HCT116 (cell line): Measurements from ENCODE around the gene TNFRSF1A. TPM values are rescaled to one million over a fixed set of nuclear protein-coding genes. Genes with fewer than 3 reads are reported as not detected.

Source experiments
- ATAC-seq: fragments of 200-7000 bp; cut with Tn5 transposase; 2 replicates; pipeline ENCODE4 v1.9.1; 2020; ENCODE audit warnings: mild to moderate bottlenecking, moderate library complexity
- BruUV-seq: library from RNA; stranded (reverse); fragments of 400-500 nt; replicated peaks from 2 replicates; lab custom pipeline; 2021; lab: Mats Ljungman, UMichigan
- CTCF ChIA-PET: fragments of 300-600 bp; sonication (Branson Sonifier 250); formaldehyde crosslinking; loops from one replicate; lab custom pipeline; 2021; ENCODE audit warnings: antibody characterized with exemption; lab: Charles Lee
- POLR2A ChIA-PET: fragments of 300-600, 350-600 bp; sonication (Branson Sonifier 250); formaldehyde crosslinking; loops from one replicate; lab custom pipeline; 2021; ENCODE audit warnings: antibody characterized with exemption; lab: Charles Lee
- RAD21 ChIA-PET, 2 experiments: fragments of 300-600 bp; sonication (Branson Sonifier 250); formaldehyde crosslinking; loops; one replicate each; lab custom pipeline; 2023; ENCODE audit warnings: low total read pairs in 2 of 2; ENCODE audit not compliant: uncharacterized antibody in 2 of 2, unreplicated experiment in 2 of 2, low non-redundant PET in 1 of 2; lab: Charles Lee
- DNase-seq: peaks from one replicate; pipeline ENCODE4 v3.0.0-alpha.2; 2010; ENCODE audit warnings: low read depth, low spot score
- H2AFZ ChIP-seq: fragments of 200-600 bp; shearing (Covaris generic), sonication (generic); 2 replicates; pipeline ENCODE4 v1.6.1; 2017; ENCODE audit warnings: low read depth, mixed run types, mixed read lengths, antibody characterized with exemption, low read length; ENCODE audit not compliant: poor library complexity, severe bottlenecking
- H3K27ac ChIP-seq: 2 replicates; pipeline ENCODE4 v1.5.1; 2012; ENCODE audit warnings: low read depth, low read length
- H3K27me3 ChIP-seq: fragments of 200-600 bp; sonication (generic); 2 replicates; pipeline ENCODE4 v1.6.1; 2016; ENCODE audit warnings: mixed run types, low read length, mixed read lengths; ENCODE audit not compliant: insufficient read depth
- H3K36me3 ChIP-seq, 2 experiments: fragments of 200-500 bp in 1 of 2; fragments of 200-600 bp in 1 of 2; sonication (Bioruptor generic) in 1 of 2; sonication (generic) in 1 of 2; 2 replicates each; pipeline versions ENCODE4 v1.5.1 to v1.6.1; 2014 to 2016; ENCODE audit warnings: low read length in 2 of 2, inconsistent platforms in 1 of 2, mixed read lengths in 1 of 2, mixed run types in 1 of 2; ENCODE audit not compliant: insufficient read depth in 2 of 2, control insufficient read depth in 1 of 2
- H3K4me1 ChIP-seq, 2 experiments: fragments of 200-600 bp in 1 of 2; sonication (generic) in 1 of 2; 2 replicates each; pipeline versions ENCODE4 v1.5.1 to v1.6.1; 2012 to 2017; ENCODE audit warnings: low read length in 2 of 2, inconsistent platforms in 1 of 2, mild to moderate bottlenecking in 1 of 2, mixed read lengths in 1 of 2, mixed run types in 1 of 2, moderate library complexity in 1 of 2; ENCODE audit not compliant: insufficient read depth in 2 of 2, control insufficient read depth in 1 of 2
- H3K4me2 ChIP-seq: fragments of 200-600 bp; sonication (generic); 2 replicates; pipeline ENCODE4 v1.6.1; 2017; ENCODE audit warnings: mixed run types, low read length, mixed read lengths
- H3K4me3 ChIP-seq, 2 experiments: fragments of 200-600 bp in 1 of 2; sonication (generic) in 1 of 2; replicated peaks in 1 of 2; 2 replicates each; pipeline ENCODE4 v1.5.1; 2011 to 2016; ENCODE audit warnings: low read length in 2 of 2, control low read depth in 1 of 2, low read depth in 1 of 2, mild to moderate bottlenecking in 1 of 2, mixed read lengths in 1 of 2, mixed run types in 1 of 2
- H3K79me2 ChIP-seq: fragments of 200-600 bp; sonication (generic); 2 replicates; pipeline ENCODE4 v1.6.1; 2017; ENCODE audit warnings: mild to moderate bottlenecking, mixed run types, low read length, moderate library complexity, mixed read lengths; ENCODE audit not compliant: insufficient read depth
- H3K9ac ChIP-seq: fragments of 200-600 bp; sonication (generic); 2 replicates; pipeline ENCODE4 v1.6.1; 2016; ENCODE audit warnings: low read length, mixed read lengths
- H3K9me2 ChIP-seq: fragments of 200-600 bp; sonication (generic), shearing (Covaris generic); 2 replicates; pipeline ENCODE4 v1.6.1; 2017; ENCODE audit warnings: mixed run types, mild to moderate bottlenecking, moderate library complexity; ENCODE audit not compliant: insufficient read depth
- H3K9me3 ChIP-seq, 2 experiments: fragments of 200-500 bp in 1 of 2; fragments of 200-600 bp in 1 of 2; sonication (Bioruptor generic) in 1 of 2; sonication (generic) in 1 of 2; 2 replicates each; pipeline ENCODE4 v1.6.1; 2014 to 2017; ENCODE audit warnings: low read length in 2 of 2, mixed read lengths in 2 of 2, inconsistent platforms in 1 of 2, low read depth in 1 of 2, mild to moderate bottlenecking in 1 of 2, mixed run types in 1 of 2, moderate library complexity in 1 of 2; ENCODE audit not compliant: control insufficient read depth in 1 of 2, insufficient read depth in 1 of 2
- H4K20me1 ChIP-seq: fragments of 200-600 bp; sonication (generic), shearing (Covaris generic); 2 replicates; pipeline ENCODE4 v1.6.1; 2017; ENCODE audit warnings: mixed run types, mild to moderate bottlenecking, moderate library complexity; ENCODE audit not compliant: insufficient read depth
- ATF3 ChIP-seq: IDR thresholded peaks from 2 replicates; pipeline ENCODE4 v1.6.1; 2012
- CBX3 ChIP-seq: IDR thresholded peaks from 2 replicates; pipeline ENCODE4 v1.6.1; 2012; ENCODE audit warnings: low read depth
- CEBPB ChIP-seq: IDR thresholded peaks from 2 replicates; pipeline ENCODE4 v1.6.1; 2012; ENCODE audit warnings: low read depth
- CTCF ChIP-seq, 3 experiments: fragments of 200-600 bp in 1 of 3; sonication (generic) in 1 of 3; IDR thresholded peaks in 2 of 3; conservative IDR thresholded peaks in 1 of 3; 2 replicates each; pipeline ENCODE4 v1.5.1; 2012 to 2017; ENCODE audit warnings: low read depth in 2 of 3, low read length in 2 of 3, antibody characterized with exemption in 1 of 3, borderline replicate concordance in 1 of 3, control low read depth in 1 of 3, mild to moderate bottlenecking in 1 of 3, mixed read lengths in 1 of 3, mixed run types in 1 of 3, moderate library complexity in 1 of 3; ENCODE audit not compliant: insufficient read depth in 1 of 3
- EGR1 ChIP-seq: IDR thresholded peaks from 2 replicates; pipeline ENCODE4 v1.6.1; 2012; ENCODE audit warnings: low read depth
- EZH2 ChIP-seq: fragments of 200-600 bp; sonication (generic); IDR thresholded peaks from 2 replicates; pipeline ENCODE4 v1.6.1; 2017; ENCODE audit warnings: antibody characterized with exemption, mixed run types
- POLR2A ChIP-seq: IDR thresholded peaks from 2 replicates; pipeline ENCODE4 v1.7.0; 2011; ENCODE audit warnings: borderline replicate concordance; ENCODE audit not compliant: insufficient read depth, insufficient read length; ENCODE audit errors: extremely low read depth
- POLR2AphosphoS5 ChIP-seq: IDR thresholded peaks from 2 replicates; pipeline ENCODE4 v1.6.1; 2011; ENCODE audit warnings: mild to moderate bottlenecking, low read depth, low read length, moderate library complexity
- RAD21 ChIP-seq: IDR thresholded peaks from 2 replicates; pipeline ENCODE4 v1.6.1; 2012; ENCODE audit warnings: low read depth, mild to moderate bottlenecking
- TCF7L2 ChIP-seq: IDR thresholded peaks from 2 replicates; pipeline ENCODE4 v1.7.0; 2011; ENCODE audit warnings: borderline replicate concordance, inconsistent platforms; ENCODE audit not compliant: insufficient read depth, insufficient read length; ENCODE audit errors: extremely low read depth
- YY1 ChIP-seq: IDR thresholded peaks from 2 replicates; pipeline ENCODE4 v1.6.1; 2011; ENCODE audit warnings: low read length, low read depth, moderate library complexity, mild to moderate bottlenecking; ENCODE audit not compliant: insufficient replicate concordance; ENCODE audit errors: extremely low read depth
- ZFX ChIP-seq: fragments of 450-650 bp; IDR thresholded peaks from 2 replicates; pipeline ENCODE4 v1.6.1; 2017
- intact Hi-C: fragments of 100-400 bp; cut with micrococcal nuclease; formaldehyde crosslinking; loops from 2 replicates; pipeline ENCODE4 v1.10.0; 2022
- total RNA-seq: library from RNA; stranded (reverse); gene quantifications from one replicate; pipeline ENCODE4 v1.2.1, GENCODE V29; 2021; ENCODE audit not compliant: unreplicated experiment

Gene TNFRSF1A
- total RNA-seq, 1 experiment from 2014 or later: 129 TPM

- TF ChIP-seq TCF7L2: no peak
- TF ChIP-seq ZFX: no peak
- TF ChIP-seq CEBPB: no peak
- TF ChIP-seq YY1: no peak
- TF ChIP-seq ATF3: no peak
- no peak for TF ChIP-seq POLR2AphosphoS5
- no peak for TF ChIP-seq RAD21
- TF ChIP-seq POLR2A: no peak
Measured at GRCh38 chr12:6356374-6356820, 14.5 kb upstream of the TNFRSF1A start (continued).

GRCh38 chr12:6355491-6356373, 13.9 kb upstream of the TNFRSF1A start:
- DNase-seq (no peak), ATAC-seq (peak; percentile 85)
- Histone ChIP-seq H3K36me3 (peaks cover 5 to 19% of the 10 kb centered on the region in 2 experiments; a peak in 2 of 4 replicates), H3K9me3 (no peaks in the 10 kb centered on the region), H3K4me1 (peaks cover 4 to 15% of the 10 kb centered on the region in 2 experiments; a peak in 3 of 4 replicates), H2AFZ (no peak overlapping the region), H3K27ac (no peak overlapping the region), H3K27me3 (no peaks in the 10 kb centered on the region), H3K4me3 (no peak overlapping the region), H3K9ac (no peak overlapping the region), H3K4me2 (no peak overlapping the region), H3K79me2 (no peaks in the 10 kb centered on the region), H3K9me2 (no peaks in the 10 kb centered on the region), H4K20me1 (no peaks in the 10 kb centered on the region)
- BruUV-seq: no TSS peak
- ChIA-PET CTCF (interaction anchor here (0.6 to 1.4 kb wide), 8 partner anchors 10 to 182 kb away, joined by 3 to 9 read pairs (median 3); partner anchors contain the start of gene TNFRSF1A), RAD21 (interaction anchor here in 1 of 2 experiments (0.7 to 0.8 kb wide), 2 partner anchors 20 to 29 kb away, joined by 3 read pairs; partner anchors contain the start of gene SCNN1A), POLR2A (interaction anchor here (0.6 to 1.7 kb wide), 4 partner anchors 9 to 19 kb away, joined by 3 to 8 read pairs (median 6); partner anchors contain the start of gene TNFRSF1A)
- intact Hi-C loops: no loop called here
- TF ChIP-seq YY1: no peak
- no peak for TF ChIP-seq EZH2
- TF ChIP-seq CTCF (IDR thresholded peaks at IDR 0.05 in 2 of 3, conservative IDR thresholded peaks at IDR 0.05 in 1 of 3; ENCODE audit: borderline replicate concordance in 1 of 3, insufficient read depth in 1 of 3, low read depth in 2 of 3, low read length in 2 of 3): peak; percentile 11 to 48 (median 34); a peak in 3 of 6 replicates
- TF ChIP-seq CBX3: no peak
- TF ChIP-seq ZFX: no peak
- no peak for TF ChIP-seq EGR1
- peak; percentile 45; the same call in 1 of the 2 replicates for TF ChIP-seq RAD21
